Sciatic nerve (tissue), 2 donors: Measurements from ENCODE around the gene ACTA2. TPM values are rescaled to one million over a fixed set of nuclear protein-coding genes. Genes with fewer than 3 reads are reported as not detected.

Experiments
- ATAC-seq: fragments of 200-7000 bp; cut with Tn5 transposase; one replicate; pipeline ENCODE4 v1.9.1; 2020; ENCODE audit warnings: mild to moderate bottlenecking, moderate library complexity
- DNase-seq: peaks from one replicate; pipeline ENCODE4 v3.0.0-alpha.2; 2020; ENCODE audit warnings: low spot score
- intact Hi-C: fragments of 100-400 bp; cut with DNase I; formaldehyde crosslinking; loops from one replicate; pipeline ENCODE4 v1.14.2; 2022
- total RNA-seq: library from RNA; stranded (reverse); fragmentation: NEBNext Ultra II Directional; extraction: Animal tissue kit (Norgen Biotek cat#: 25700); gene quantifications from one replicate; pipeline ENCODE4 v1.2.1, GENCODE V29; 2021
- donor health status: DM: no; HTN: no; CAD: no.
- donor health status: DM: no; HTN: no; CAD: no.

The ACTA2 gene
- total RNA-seq, 1 donor from 2014 or later: 573 TPM

DNA sequence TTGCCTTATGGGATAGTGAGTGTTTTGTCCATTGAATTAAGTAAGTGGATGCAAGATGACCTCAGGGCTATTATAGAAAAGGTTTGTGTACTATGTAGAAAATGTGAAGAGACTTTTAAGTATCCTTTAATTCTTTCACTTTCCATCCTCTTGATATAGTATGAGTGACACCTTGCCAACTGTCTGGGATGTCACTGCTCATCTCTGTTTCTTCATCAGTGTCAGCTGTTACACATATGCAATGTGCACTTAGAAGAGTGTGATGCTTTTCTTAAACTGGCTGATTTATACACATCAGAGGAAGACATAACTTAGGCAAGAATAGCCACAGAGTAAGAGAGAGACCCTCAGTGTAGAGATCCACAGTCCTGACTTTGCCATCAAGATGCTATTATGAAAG lies 8.7 kb upstream of the ACTA2 start:
- ATAC-seq: no peak
- DNase-seq: no peak
- intact Hi-C loops: no loop called here

DNA sequence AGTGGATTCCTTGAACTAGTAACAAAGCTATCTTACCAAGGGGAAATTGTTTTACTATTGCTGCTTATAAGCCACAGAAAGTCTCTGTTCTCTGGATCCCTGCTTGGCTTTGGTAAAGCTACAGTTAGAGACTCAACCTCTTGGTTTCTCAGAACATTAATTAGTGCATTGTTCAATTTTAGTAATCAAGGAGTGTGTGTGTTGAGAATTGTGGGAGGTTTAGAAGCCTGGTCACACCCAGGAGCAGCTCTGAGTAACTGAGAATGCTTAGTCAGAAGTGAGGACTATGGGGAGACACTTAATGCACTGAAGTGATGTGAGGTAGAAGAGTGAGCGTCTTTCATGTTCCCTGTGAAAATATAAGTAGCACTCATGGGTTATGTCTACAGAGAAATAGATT lies 8.2 kb upstream of the ACTA2 start:
- ATAC-seq (no peak), DNase-seq (no peak)
- intact Hi-C loops: no loop called here

DNA sequence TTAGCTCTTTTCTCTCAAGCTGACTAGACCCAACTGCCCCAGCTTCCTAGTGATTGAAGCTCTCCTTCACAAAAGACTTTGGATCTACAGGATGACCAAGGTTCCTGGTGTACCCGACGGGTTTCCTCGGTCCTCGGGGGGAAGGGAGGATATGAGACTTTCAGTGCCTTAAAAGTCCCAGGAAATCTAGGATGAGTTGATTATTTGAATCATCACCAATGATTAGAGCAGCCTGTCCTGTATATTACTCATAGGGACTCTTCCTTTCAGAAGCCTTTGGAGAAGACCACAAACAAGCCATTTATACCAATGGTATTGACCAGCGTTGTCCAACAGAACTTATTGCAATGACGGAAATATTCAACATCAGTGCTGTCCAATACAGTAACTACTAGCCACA lies 6.1 kb upstream of the ACTA2 start:
- ATAC-seq: no peak
- intact Hi-C loops: no loop called here
- DNase-seq: no peak

DNA sequence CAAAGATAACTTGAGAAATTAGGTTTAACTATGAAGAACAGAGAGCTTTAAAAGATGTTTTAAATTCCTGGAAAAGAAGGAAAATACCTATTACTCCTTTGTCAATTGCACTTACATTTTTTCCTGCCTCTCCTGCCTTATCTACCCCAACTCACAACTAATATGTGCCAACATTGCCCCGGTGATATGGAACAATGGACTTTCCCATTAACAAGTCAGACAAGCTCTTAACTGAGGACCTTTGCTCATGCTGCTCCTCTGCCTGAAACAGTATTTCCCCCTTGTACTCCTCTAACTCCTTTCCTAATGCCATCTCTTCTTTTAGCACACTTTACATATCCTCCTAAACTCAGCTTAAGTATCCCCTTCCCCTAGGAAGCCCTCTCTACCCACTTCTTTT lies 4.8 kb upstream of the ACTA2 start:
- intact Hi-C loops: no loop called here
- ATAC-seq (no peak), DNase-seq (no peak)

DNA sequence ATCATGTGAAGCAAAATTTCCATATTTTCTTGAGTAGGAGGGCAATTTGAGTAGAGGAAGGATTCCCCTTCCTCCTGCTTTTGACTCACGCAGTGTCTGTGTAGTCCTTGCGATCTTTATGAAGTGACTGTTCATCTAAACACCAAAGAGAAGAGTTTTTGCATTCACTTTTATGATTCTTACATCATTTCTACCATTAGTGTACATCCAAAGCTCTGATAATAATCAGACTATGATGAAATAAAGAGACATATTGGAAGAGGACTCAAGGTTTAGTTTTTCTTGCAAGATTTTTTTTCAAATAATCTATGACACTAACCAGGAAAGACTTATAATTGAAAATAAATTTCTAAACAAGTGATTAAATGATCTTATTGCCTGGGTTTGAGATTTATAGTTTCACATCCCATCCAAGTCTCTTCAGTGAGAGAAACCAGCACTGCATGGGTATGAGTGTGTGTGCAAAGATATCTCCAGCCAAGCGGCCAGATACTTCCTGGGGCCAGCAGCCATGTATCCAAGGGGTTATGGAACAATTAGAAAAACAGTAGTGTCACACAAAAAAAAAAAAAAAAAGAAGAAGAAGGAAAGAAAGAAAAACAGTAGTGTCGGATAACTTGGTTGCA lies 2.0 kb upstream of the ACTA2 start:
- no peak for ATAC-seq
- no peak for DNase-seq
- intact Hi-C loops: no loop called here

DNA sequence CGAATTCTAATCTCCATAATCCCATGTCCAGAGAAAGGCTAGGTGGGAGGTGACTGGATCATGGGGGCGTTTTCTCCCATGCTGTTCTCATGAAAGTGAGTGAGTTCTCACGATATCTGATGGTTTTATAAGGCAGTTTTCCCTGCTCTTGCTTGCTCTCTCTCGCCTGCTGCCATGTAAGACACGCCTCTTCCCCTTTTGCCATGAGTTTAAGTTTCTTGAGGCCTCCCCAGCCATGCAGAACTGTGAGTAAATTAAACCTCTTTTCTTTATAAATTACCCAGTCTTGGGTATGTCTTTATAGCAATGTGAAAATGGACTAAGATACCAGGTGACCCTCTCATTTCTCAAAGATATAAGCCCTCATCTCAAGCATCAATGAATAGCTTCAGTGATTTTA lies 1.1 kb upstream of the ACTA2 start:
- intact Hi-C loops: no loop called here
- DNase-seq: no peak
- no peak for ATAC-seq

DNA sequence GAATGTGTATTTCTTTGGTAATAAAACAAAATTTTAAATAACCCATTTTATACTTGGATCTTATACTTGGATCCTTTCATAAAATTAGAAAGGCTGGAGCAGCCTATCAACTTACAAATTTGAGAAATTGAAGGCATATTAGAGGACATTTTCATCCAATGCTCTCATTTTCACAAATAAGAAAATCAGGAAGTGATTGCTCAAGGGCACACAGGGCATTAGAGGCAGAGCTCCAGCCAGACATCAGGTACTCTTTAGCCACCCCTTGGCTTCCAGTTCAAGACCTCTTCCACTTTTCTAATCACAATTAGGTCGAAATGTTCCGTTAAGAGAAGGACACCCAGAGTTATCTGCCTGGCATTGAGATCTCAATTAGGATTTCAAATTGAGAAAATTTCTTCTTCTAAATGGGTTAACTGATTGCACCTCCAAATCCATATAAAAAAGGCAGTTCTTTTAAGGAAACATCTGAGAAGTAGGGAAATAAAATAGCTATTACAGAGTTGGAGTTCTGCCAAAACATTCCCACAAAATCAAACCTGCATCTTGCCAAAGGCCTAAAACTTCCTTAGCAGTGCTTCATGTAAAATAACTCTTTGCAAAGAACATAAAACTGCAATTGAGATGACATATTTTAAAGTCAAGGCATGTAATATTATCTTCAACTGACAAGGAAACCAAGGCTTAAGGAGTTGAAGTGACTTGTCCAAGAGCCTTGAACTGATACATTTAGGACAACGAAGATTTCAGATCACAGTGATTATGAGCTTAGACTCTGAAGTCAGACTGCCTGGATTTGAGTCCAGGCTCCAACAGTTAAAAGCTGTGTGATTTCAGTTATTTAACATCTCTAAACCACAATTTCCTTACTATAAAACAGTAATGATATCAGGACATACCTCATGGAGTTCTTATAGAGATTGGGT lies 2.4 kb downstream of the ACTA2 start:
- no peak for DNase-seq
- no peak for ATAC-seq
- intact Hi-C loops: no loop called here

DNA sequence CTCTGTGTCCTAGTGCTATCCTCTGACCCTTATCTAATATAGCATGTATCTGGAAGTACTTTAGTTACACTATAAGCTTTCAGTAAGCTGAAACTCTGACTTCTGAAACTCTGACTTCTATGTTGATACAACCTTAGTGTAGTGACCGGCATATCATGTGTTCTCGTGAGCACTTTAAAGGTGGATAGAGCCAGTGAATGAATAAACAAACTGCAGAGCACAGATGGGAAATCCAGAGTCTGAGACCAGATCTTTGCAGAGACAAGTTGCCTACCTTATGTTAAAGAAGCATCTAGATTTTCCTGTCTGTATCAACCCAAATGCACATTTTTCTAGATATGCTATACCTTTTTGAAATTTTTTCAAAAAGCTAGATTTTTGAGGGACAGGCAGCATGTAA lies 3.5 kb downstream of the ACTA2 start:
- ATAC-seq: no peak
- intact Hi-C loops: no loop called here
- no peak for DNase-seq

DNA sequence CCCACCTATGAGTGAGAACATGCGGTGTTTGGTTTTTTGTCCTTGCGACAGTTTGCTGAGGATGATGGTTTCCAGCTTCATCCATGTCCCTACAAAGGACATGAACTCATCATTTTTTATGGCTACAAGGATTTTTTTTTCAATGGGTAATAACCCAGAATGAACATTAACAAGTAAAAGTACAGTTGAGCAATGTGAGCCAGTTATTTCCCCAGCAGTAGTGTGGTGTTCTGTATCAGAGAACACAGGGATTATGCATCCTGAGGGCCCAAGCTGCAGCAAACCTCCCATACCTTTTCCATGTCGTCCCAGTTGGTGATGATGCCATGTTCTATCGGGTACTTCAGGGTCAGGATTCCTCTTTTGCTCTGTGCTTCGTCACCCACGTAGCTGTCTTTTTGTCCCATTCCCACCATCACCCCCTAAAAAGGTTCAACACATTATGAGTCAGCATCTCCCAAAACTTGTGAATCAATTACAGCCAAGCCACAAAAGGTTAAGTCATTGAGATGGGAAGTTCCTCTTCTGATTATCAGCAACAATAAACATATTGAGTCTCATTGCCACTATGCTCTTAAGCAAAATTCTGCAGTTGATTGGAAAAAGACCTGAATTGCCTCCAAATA lies 5.5 kb downstream of the ACTA2 start:
- ATAC-seq: no peak
- DNase-seq: no peak
- intact Hi-C loops: no loop called here

DNA sequence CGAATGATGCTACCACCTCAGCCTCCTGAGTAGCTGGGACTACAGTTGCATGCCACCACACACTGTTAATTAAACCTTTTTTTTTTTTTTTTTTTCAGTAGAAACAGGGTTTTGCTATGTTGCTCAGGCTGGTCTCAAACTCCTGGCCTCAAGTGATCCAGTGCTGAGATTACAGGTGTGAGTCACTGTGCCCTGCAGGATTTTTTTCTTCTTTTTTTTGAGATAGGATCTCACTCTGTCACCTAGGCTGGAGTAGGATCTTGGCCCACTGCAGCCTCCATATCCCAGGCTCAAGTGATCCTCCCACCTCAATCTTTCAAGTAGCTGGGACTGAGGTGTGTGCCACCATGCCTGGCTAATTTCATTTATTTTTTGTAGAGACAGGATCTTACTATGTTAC lies 6.4 kb downstream of the ACTA2 start:
- ATAC-seq: no peak
- DNase-seq: no peak
- intact Hi-C loops: no loop called here

DNA sequence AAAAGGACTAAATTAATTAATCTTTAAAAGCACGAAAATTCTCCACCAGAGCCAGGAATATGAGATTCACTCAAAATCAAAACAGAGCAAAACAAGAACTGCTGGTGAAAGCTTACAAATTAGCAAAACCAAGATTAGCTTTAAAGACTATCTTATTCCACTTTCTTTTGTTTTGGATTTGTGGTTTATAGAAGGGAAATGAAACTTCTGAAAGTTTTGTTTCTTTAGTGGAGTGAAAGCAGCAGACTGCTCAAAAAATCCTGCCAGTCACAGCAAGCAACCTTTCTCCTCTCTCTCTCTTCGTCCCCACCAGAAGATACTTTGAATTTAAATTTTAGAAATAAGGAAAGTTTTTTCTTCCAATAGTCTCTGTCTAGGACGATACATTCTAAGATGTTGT lies 7.8 kb downstream of the ACTA2 start:
- DNase-seq (no peak), ATAC-seq (no peak)
- intact Hi-C loops: no loop called here

DNA sequence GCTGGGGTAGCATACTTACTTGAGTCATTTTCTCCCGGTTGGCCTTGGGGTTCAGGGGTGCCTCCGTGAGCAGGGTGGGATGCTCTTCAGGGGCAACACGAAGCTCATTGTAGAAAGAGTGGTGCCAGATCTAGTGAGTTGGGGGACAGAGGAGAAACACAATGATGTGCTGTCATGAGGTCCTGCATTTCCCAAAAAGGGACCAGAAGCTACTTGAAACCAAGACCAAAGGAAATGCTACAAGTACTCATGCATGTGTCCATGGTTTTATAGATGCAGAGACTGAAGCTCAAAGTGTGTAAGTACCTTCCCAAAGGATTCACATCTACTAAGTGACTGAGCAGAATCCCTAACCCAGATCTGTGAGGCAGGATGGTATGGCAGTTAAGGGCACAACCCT lies 8.8 kb downstream of the ACTA2 start:
- DNase-seq (no peak), ATAC-seq (no peak)
- intact Hi-C loops: no loop called here

DNA sequence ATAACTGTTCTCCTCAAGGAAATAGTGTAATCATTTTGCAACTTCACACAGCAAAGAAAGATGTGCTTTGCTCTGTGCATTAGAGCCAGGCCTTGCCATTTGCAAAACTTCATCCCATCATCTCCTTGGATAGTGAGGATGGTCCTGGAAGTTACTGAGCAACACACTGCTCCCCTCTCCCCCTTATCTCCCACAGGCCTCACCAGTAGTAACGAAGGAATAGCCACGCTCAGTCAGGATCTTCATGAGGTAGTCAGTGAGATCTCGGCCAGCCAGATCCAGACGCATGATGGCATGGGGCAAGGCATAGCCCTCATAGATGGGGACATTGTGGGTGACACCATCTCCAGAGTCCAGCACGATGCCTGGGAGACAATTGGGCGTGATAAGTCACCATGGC lies 11.5 kb downstream of the ACTA2 start:
- intact Hi-C loops: no loop called here
- DNase-seq: no peak
- ATAC-seq: no peak

DNA sequence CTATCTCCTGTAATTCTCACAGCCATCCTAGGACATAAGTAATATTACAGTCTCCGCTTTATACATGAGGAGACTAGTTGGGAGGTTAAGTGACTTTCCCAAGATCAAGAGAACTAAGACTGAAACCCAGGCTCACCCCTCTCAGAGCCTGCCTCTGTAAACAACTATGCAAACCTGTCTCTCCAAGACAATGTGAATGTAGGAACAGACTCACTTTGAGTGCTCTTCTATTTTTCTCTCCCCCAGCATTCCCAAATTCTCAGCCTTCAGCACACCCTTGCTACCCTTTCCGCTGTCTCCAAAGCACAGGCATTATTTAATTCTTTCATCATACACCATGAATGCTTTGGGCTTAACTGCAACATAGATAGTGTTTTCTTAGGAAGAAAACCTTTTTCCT lies 13.6 kb downstream of the ACTA2 start:
- intact Hi-C loops: loop anchor here (10.0 kb wide), 2 partner anchors 46 to 276 kb away; no protein-coding TSS in a partner anchor
- ATAC-seq (no peak), DNase-seq (no peak)

DNA sequence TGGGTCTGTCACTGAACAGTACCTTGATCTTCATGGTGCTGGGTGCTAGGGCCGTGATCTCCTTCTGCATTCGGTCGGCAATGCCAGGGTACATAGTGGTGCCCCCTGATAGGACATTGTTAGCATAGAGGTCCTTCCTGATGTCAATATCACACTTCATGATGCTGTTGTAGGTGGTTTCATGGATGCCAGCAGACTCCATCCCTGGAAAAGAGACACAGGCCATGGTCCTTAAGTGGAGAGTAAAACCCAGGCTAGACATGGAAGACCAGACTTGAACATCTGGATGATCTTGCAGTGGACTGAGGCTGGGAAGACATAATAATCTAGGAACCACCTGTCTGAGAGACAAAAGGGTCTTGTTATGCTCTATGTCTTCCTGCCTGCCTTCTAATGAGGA lies 14.5 kb downstream of the ACTA2 start:
- no peak for ATAC-seq
- no peak for DNase-seq
- intact Hi-C loops: loop anchor here (10.0 kb wide), 2 partner anchors 47 to 277 kb away; no protein-coding TSS in a partner anchor

DNA sequence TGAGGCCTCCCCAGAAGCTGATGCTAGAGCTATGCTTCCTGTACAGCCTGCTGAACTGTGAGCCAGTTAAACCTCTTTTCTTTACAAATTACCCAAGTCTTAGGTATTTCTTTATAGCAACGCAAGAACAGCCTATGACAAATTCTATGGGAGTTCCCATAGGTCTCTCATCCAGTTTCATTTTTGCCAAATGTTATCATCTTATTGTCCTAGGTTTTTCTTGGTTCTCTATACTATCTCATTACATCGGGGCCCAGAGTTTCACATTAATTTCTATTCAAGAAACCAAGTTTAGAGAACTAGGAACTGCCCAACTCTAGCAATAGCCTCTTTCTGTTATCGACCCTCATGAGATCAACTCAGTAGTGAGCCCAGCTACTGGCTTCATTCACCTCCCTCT lies 15.9 kb downstream of the ACTA2 start:
- no peak for ATAC-seq
- DNase-seq: no peak
- intact Hi-C loops: loop anchor here (10.0 kb wide), 2 partner anchors 48 to 278 kb away; no protein-coding TSS in a partner anchor

DNA sequence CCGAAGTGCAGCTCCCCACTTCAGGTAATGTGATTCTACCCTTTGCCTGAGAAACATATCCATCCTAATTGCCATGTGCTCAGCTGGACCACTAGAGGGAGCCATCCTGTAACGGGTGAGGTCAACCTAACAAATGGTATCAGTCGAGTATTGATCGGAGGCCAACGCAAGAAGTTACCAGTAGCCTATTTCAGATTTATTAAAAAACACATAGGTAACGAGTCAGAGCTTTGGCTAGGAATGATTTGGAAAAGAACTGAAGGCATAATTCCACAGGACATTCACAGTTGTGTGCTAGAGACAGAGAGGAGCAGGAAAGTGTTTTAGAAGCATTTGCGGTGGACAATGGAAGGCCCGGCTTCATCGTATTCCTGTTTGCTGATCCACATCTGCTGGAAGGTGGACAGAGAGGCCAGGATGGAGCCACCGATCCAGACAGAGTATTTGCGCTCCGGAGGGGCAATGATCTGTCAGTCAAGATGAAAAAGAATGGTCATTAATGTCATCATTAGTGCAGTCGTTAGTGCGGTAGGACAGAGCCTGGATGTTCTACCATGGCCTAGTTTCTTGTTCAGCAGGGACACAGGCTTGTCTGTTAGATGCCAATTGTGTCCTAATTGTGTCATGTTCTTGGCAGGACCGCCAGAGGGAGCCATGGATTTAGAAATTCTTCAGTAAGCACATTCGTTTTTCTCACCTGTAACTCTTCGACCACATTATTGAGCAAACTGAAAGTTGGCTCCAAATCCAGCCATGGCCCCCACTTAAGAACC lies 17.5 kb downstream of the ACTA2 start:
- intact Hi-C loops: loop anchor here (5.0 to 10.0 kb wide), 3 partner anchors 50 to 280 kb away; no protein-coding TSS in a partner anchor
- ATAC-seq: peak; percentile 74
- DNase-seq: peak; percentile 85

DNA sequence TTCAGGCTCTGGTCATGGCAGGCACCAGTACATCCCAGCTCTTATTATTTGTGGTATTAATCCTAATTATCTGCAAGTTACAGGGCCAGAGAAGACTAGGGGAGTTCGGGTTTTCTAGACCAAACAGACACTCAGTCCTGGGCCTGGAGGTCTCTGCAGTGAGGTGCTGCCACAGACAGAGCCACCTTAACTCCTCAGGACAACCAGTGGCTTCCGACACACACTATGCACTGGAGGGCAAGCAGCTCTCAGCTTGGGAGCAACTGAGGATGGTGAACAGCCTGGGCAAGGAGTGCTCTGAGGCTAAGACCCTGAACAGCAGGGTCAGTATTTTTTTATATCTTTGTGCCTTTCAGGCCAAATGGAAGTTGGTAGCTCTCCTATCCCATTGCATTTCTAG lies 19.0 kb downstream of the ACTA2 start:
- DNase-seq (no peak), ATAC-seq (no peak)
- intact Hi-C loops: loop anchor here (5.0 to 10.0 kb wide), 3 partner anchors 51 to 281 kb away; no protein-coding TSS in a partner anchor
